ENCODE results near the gene IL17RC.

- TF ChIP-seq EZH2 (IDR thresholded peaks at IDR 0.05; ENCODE audit: insufficient read depth, low read length): no peak
- TF ChIP-seq, protein P1, sequence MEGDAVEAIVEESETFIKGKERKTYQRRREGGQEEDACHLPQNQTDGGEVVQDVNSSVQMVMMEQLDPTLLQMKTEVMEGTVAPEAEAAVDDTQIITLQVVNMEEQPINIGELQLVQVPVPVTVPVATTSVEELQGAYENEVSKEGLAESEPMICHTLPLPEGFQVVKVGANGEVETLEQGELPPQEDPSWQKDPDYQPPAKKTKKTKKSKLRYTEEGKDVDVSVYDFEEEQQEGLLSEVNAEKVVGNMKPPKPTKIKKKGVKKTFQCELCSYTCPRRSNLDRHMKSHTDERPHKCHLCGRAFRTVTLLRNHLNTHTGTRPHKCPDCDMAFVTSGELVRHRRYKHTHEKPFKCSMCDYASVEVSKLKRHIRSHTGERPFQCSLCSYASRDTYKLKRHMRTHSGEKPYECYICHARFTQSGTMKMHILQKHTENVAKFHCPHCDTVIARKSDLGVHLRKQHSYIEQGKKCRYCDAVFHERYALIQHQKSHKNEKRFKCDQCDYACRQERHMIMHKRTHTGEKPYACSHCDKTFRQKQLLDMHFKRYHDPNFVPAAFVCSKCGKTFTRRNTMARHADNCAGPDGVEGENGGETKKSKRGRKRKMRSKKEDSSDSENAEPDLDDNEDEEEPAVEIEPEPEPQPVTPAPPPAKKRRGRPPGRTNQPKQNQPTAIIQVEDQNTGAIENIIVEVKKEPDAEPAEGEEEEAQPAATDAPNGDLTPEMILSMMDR (IDR thresholded peaks at IDR 0.05; ENCODE audit: insufficient read depth, low read depth, low read length): no peak
Measured at GRCh38 chr3:9886328-9886727, 30.6 kb upstream of the IL17RC start.
